ENCODE results near the gene MICAL1. TPM values are rescaled to one million over a fixed set of nuclear protein-coding genes. Genes with fewer than 3 reads are reported as not detected.

MICAL1 gene
- polyA plus RNA-seq, 3 donors: 6.8 to 30.3 (median 21.2) TPM

Other genes starting within 250 kb of the MICAL1 start
- gene CD164, start 73.3 kb downstream of the MICAL1 start, polyA plus RNA-seq: 100 to 1,000 TPM in 2 of 3 donors, 10 to 100 TPM in 1; 98.8 to 182 (median 110) TPM
- gene PPIL6, start 15.1 kb downstream of the MICAL1 start, polyA plus RNA-seq: 1 to 10 TPM in 2 of 3 donors, under 1 TPM in 1; 0.34 to 3.0 (median 1.2) TPM
- gene SMPD2, start 15.0 kb downstream of the MICAL1 start, polyA plus RNA-seq: 10 to 100 TPM in 1 of 3 donors, 1 to 10 TPM in 2; 4.7 to 11.9 (median 9.5) TPM
- 1 to 10 TPM; 1.4 to 2.9 (median 1.7) TPM for gene ZBTB24, start 27.4 kb upstream of the MICAL1 start, polyA plus RNA-seq
- 1 to 10 TPM; 2.3 to 3.7 (median 2.8) TPM for gene AK9, start 235.4 kb upstream of the MICAL1 start, polyA plus RNA-seq
- 1 to 10 TPM; 4.5 to 7.0 (median 7.0) TPM for gene FIG4, start 235.5 kb upstream of the MICAL1 start, polyA plus RNA-seq